Activated CD4-positive, alpha-beta T cell treated with anti-CD3 and anti-CD28 coated beads for 48 hours (primary cell): ENCODE results near the gene TRIM40.
A peak's percentile ranks its signal among the peaks of the same experiment; 100 is the strongest.

Source experiments
- DNase-seq: peaks from one replicate; pipeline ENCODE4 v3.0.0-alpha.2; 2020

The TRIM40 gene, protein sequence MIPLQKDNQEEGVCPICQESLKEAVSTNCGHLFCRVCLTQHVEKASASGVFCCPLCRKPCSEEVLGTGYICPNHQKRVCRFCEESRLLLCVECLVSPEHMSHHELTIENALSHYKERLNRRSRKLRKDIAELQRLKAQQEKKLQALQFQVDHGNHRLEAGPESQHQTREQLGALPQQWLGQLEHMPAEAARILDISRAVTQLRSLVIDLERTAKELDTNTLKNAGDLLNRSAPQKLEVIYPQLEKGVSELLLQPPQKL

DNA sequence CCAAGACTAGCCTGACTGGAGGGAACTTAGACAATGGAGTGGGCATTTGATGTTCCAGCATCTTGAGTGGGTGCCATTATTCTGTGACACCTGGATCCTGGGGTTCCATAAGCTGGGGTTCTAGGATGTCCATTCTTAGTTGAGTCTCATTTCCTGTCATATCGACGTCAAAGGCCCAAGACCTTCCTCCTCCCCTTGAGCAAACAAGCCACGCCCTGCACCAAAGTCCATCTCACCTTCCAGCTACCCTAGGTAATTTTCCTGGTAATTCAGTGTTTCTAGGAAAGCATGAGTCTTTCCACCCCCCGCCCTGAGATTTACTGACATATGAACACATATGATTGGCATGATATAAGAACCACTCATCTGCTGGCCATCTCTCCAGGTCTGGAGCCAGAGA lies at the start of gene TRIM40:
TSS of gene TRIM40 (plus strand) at position 384 of the 400 bp plus-strand sequence. CDS start 897 bp downstream, outside the sequence.
- no peak for DNase-seq

DNA sequence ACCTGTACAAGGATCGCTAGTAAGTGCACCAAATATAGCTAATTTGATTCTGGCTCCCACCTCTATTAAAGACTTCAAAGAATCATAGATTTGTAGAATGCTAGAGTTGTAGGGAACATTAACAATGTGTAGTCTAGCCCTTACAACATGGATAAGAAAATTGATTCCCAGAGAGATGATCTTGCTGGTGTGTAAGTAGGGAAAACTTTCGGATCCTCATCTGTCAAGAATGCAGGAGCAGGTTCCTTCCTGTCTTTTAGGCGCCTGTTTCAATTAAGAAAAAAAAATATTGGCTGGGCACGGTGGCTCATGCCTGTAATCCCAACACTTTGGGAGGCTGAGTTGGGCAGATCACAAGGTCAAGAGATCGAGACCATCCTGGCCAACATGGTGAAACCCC lies 48.1 kb upstream of the TRIM40 start:
- DNase-seq = no peak

DNA sequence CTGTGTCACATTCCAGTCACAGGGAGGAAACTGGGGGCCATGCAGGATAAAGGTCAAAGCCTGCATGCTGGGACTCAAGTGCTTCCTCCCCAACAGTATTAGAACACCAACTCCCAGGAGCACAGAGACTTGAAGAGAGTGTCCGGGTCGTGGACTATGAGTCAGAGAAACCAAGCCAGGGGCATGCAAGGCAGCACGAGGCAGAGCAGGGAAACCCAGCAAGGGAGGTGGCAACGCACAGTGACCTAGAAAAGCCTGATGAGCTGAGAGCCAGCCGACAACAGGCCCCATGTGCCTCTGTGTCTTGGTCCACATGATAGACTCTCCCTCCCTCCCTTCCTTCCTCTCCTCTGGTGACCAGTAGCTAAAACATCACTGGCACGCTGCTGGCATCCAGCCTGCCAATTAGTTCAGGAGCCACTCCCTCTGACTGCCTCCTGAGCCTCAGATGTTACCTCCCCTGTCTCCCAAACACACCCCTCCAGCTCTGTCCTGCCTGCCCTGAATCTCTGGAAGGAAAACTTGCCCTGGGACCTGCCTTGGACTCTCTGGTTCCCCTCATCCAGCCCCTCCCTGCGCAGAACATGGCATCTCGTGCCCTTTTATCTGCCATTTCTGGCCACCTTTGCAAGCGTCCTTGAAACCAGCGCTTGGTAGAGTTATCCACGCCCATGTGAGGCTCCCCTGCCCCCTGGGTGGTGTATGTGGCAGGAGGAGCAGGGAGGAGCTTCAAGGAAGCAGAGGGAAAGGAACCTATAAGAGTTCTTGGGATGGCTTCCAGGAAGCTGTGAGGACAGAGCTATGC lies 44.2 kb upstream of the TRIM40 start:
- no peak for DNase-seq

DNA sequence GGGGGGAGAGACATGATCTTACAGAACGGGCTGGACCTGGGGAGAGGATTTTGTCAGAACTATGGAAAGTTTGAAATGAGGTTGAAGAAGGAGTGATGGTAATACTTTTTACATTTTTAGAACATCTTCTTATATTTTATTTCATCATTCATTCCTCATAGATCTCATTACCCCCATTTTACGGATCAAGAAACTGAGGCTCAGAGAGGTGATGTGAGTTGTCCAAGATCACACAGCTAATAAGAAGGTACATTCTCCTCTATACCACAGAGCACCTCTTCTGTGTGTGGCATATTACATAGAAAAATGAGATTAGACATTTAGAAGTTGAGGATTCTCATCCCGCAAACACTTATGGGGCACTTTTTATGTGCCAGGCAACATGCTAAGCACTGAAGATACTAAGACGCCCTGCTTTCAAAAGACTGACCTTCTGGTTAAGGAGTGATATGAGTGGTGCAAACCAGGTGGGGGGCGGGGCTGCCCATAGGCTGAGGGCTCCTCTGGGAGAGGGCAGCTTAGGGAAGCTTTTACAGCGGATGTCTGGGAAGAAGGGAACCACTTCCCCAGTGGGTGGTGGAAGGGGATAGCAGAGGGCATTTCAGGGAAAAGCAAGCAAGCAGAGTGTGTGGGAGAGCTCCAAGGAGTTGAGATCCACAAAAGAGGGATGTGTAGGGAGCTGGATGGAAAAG lies 42.9 kb upstream of the TRIM40 start:
- DNase-seq = no peak

DNA sequence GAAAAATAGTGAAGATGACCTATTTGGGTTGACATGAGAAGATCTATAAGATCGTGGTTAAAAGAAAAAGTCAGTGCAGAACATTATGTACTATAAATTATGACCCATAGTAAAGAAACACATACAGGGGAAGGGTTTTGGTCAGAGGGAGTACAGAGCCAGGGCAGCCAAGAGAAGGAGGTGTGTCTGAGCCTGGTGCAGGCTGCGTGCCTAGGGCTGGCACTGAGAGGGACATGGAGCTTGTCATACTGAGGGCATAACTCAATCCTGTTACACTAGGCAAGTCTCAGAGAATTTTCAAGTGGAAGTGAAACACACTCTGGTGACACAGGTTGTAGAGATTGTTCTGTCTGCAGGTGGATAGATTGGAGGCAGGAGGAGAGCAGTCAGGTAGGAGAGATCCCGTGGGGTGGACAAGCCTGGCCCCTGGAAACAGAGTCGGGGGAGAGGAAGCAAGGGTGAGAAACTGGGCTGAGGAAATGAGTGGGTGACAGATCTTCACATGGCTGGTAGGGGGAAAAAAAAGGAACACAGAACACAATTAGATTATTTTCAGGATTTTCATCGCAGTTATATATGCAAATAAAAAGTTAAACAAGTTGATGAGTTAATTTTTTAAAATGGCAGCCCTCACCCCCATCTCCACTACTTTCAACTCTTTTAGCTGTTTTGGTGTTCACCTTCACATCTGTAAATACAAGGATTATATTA lies 41.8 kb upstream of the TRIM40 start:
- DNase-seq = no peak

DNA sequence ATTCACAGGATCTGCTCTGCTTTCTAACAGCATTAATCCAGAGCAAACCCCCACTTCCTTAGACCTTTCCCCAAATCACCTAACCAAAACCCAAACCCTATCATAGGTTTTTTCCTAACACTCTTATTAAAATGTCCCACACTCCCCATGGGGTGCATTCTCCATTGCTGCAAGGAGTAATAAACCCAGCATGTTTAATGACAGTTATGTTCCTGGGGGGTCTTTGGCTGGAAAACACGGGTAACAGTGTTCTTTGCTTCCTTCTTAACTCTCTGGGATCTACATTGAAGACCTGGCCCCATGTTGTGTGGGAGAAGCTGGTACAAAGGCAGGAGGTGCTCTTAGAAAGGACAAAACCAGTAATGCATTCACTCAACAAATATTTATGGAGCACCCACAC lies 39.1 kb upstream of the TRIM40 start:
- no peak for DNase-seq

DNA sequence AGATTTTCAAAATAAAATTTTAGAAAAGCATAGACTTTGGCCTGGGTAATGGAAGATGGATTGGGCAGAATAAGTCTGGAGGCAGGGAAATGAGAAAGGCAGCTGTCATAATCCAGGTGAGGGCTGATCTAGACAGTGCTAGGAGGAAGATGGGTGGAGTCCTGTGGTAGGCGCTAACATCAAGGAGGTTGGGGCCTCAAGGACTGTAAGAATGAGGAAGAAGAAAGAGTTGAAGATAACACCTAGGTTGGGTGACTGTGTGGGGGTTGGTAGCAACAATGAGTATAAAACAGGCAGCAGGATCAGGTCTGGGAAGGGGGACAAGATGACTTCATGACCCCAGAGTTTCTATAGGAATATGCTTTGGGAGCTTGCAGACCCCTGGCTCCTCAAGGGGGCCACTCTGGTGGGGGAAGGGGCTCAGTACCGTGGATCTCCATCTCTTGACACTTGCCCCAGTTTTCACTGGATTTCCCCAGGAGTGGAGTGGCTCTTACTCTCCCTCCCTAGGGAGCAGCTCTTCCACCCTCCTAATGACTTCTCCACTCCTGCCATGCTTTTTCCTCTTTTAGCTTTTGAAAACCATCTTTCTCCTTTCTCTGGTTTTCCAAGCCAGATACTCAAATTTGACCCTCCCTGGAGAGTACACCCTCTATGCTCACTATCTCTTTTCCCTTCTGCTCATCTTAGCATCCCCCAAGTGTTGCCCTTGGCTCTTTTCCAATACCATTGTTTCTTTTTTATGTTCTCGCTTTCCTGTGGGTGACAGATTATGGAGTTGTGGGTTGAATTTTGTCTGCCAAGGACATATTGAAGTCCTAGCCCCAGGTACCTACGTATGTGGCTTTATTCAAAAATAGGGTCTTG lies 37.8 kb upstream of the TRIM40 start:
- DNase-seq = no peak

DNA sequence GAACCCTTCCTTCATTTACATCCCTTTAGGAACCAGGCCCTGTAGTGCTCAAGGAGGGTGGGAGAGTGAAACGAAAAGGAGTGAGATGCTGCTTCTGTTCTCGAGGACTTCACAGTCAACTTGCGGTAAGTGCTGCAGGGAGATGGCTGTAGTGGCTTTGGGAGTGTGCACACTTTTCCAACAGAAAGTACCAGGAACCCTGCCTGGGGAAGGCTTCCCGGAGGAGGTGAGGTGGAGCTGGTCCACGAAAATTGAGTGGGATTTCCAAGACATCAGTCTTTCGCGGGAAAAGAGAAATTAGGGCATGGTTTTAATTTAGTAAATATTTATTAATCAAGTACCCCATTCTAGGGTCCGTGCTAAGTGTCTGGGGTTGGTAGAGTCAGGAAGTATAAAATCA lies 35.8 kb upstream of the TRIM40 start:
- DNase-seq = no peak

DNA sequence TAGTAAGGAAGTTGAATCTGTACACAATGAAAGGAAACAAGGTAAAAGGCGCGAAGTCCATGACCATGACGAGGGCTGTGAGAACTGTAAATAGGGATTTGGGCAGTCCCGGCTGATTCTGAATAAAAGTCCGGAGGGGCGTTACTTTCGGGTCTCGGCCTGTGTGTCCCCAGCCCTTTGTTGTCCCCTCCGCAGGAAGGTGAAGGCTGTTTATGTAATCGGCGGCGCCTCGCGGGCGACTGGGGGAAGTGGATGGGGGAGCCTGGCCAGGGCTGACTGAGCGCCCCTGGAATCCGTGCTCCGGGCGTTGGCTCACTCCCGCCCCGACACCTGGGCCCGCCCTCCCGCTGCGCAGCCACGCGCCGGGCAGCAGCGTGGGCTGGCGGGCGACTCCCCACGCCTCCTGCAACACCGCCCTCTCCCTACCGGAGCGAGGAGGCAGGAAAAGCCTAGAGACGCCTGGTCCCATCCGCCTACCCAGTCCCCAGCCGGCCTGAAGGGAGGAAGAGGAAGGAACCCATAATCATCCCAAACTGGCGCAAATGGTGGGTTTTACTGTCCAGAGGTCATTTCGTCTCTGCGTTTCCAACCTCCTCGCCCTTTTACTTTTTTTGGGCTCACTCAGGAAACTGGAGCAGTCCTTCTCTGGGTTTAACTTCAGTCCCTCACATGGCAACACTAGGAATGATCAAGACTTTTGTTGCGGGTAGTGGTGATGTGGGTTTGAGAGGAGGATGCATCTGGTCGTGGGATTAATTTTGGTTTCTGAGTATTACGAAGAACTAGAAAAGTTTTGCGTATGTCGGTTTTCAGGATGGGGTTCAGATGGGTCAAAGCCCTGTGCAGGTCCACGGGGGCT lies 35.1 kb upstream of the TRIM40 start:
- peak; percentile 15 for DNase-seq

DNA sequence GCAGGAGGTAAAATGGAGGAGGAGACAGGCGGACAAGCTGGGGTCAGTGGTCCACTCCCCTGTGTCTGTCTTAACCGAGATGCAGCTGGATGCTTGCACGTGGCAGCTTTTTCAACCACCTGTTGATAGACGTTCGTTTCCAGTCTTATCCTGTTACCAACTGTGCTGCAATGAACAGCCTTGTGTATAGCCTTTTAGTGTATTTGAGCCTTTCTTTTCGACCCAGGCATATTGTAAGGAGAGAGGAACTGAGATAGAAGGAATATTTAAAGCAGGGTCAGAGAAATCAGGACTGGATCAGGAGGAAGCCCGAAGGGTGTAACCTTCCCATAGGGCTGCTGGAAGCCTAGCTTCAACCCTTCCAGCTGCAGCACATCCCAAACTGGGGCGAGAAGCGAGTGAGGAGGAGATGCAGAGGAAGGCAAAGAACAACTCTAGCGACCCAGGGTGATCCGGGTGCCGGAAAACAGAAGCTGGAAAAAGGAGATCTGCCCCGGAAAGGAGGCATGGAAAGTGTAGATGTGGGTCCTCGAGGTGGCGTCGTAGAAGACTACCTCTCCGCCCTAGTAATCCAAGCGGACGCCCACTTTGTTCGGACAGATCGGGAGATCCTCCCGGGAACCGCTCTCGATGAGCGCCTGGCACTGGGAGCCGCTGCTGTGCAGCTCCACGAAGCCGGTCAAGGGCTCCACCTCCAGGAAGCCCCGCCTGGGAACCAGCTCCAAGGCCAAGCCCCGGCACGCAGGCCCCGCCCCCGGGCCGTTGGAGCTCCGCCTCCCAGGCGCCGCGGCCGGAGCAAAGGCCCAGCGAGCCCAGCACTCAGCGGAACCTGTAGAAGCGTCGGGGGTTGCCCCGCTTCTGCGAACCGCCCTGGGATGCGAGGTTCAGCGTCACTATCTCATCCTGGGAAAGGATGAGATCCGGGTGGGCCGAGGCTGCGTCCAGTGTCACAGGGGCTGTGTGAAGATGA lies 34.2 kb upstream of the TRIM40 start:
- DNase-seq = peak; percentile 75

DNA sequence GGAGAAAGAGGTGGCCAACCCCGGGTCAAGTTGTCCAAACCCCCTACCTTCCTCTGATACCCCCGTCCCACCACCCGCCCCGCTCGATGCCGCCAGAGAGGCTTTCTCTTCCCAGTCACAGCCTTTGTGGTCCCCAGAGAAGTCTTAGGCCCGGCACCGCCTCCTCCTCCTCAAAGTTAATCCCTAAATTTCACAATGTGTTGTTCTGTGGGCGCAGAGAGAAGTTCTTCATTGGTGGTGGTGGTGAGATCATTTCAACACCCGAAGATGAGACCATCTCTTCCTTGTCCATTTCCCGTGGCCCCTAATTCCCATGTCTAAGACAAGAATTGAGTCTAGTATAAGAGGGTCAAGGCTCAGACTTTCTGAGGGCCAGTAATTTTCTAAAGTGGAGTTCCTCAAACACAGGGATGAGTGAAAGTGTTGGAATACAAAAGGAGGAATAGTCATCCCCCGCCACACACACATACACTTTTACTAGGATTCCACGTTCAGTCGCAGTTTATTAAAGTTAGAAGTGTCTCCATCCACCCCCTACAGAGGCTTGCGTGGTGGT lies 33.4 kb upstream of the TRIM40 start:
- DNase-seq = peak; percentile 13

DNA sequence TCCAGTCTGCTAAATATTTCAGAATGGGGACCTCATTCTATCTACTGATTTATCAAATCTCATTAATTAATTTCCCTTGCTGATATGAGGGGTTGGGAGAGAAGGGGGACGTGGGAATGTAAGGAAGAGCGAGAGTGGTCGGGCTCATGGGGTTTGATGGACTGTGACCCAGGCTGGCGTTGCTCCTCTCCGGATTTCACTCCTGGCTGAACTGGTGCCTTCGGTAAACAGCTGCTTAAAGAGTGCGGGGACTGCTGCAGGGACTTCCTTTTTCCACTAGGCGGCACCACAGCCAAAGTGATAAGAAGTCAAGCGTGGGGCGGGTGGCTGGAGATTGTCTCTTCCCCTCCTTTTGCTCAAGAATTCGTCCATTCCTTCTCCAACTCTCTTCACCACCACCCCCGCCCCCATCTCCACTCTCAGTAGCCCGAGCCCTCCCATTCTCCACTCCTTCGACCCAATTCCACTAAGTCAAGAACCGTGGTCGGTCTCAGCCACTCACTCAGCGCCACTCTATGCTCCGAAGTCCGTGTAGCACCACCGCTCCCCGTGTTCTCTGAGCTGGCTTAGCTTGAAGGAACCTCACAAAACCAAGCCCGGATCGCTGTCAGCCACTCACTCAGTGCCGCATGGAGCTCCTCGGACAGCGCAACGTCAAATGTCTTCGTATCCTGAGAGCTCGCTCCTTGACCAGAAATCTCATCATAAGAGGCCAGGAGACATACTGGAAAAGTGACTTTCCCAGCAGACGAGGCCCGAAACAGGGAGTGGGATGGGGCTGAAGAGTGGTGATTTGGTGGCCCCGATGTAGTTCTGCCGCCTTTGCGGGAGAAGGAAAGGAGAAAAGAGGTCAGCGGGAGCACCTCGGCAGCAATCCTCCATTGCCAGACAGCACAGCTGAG lies 32.7 kb upstream of the TRIM40 start:
- peak; percentile 88 for DNase-seq

DNA sequence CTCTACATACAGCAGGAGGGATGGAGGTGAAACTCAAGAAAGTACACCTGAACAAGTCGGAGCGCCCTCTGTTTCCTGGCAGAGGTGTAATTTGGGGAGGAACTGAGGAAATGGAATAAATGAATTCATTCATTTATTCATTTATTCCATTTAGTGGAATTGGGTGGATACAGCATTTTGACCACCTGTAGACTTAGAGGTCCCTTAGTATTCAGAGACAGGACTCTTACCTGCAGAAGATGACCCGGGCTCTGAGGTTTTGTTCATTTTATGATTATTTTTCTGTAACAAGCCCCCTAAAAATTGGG lies 32.1 kb upstream of the TRIM40 start:
- no peak for DNase-seq

DNA sequence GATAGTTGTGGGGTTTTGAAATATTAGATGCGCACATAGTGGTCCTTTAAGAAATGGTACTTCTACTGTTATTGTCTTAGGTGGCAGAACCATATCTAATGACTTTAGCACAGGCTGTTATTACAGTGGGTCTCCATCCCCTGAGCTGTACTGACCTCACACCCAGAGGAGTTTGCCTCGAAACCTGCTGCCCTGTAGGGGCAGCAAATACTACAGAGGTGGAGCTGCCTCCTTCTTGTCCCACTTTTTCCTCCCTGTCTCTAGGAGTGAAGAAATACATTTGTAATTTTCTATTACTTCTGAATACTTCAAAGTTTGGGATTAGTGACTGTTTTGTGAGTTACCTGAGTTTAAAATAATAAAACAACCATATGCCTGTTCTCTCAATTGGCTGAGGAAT lies 31.3 kb upstream of the TRIM40 start:
- no peak for DNase-seq

DNA sequence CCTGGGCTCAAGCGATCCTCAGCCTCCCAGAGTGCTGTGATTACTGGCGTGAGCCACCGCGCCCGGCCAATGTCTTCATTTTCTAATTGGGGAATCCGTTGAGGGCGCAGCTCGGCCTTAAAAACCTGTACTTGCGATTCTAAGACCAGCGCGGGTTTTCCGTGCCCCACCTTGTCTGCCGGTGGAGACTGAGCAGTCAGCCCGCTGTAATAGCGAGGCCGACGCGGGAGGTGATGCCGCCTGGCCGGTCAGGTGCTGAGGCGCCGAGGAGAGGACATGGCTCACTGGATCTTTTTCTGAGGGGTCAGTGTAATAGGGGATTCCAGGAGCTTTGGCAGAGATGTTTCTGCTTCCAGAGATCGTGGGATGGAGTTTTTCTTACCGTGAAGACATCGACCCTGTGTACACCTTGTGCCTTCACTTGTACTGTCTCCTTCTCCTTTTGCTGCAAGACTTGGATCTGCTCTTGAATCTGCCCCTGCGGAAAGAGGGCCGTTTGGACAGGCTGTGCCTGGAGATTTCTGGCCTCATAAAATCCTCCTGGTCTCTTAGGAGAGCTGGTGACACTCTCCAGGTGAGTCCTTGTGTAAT lies 24.6 kb upstream of the TRIM40 start:
- DNase-seq = no peak

DNA sequence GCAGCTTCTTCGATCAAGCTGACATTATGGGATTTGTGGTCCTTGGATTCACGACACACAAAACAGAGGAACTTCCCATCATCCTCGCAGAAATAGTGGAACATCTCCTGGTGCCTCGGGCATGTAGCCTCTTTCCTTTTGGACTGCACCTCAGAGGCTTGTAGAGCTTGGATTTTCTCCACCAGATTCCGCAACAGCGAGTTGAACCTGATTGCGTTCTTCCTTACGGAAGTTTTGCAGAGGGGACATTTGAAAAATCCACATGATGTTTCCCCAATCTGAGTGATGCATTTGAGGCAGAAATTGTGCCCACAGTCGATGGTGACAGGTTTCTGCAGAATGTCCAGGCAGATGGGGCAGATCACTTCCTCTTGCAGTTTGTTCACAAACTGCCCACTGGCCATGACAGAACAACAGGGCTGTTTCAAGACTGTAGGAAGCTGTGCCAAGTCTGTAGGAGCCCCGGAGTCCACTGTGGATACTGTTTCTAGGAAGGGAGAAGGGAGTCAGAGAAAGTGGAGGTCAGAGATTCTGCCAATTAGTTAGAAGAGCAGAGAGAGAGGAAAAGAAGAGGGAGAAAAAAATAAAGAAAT lies 23.4 kb upstream of the TRIM40 start:
- DNase-seq = no peak

DNA sequence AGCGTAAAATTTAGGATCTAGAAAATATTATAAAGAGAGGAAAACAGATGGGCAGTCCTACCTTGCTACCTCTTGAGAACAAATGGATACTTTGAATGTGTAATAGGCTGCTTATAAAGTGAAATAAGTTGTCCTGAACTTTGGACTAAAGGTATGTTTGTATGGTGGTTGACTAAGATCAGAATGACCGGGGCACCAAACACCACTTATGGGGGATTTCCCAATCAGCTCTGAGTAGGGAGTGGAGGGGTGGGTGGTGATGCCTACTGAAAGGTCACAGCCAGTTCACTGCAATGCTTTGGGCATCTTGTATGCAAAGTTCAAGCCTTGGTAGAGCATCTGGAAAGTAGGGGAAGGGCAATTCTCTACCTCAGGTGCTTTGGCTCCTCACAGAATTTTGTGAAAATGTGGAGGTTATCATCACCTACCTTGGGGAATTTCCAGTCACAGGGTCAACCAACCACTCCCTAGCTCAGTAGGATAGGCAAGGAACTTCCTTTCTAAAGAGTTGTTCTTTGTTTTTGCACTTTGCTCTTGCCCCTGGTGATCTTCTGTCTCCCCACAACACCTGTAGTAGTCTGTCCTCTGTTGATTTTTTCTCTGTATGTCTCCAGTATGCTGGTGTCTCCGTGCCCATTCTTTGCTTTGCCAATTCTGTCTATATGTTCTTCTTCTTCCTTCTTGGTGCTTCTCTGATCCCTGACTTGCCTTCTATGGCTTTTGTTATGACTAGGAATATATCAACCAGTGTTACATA lies 22.8 kb upstream of the TRIM40 start, which contains the start of gene TRIM31:
TSS of gene TRIM31 (minus strand) at position 88 of the 757 bp plus-strand sequence. CDS start 285 bp downstream, outside the sequence.
- DNase-seq = no peak
